ENCODE results near the gene TMEM229A.
"Not testable (repeated sequence)": the region's sequence is repeated elsewhere in the genome, so short reads cannot be mapped to it uniquely, and the experiment has no call there.

Gene TMEM229A

DNA sequence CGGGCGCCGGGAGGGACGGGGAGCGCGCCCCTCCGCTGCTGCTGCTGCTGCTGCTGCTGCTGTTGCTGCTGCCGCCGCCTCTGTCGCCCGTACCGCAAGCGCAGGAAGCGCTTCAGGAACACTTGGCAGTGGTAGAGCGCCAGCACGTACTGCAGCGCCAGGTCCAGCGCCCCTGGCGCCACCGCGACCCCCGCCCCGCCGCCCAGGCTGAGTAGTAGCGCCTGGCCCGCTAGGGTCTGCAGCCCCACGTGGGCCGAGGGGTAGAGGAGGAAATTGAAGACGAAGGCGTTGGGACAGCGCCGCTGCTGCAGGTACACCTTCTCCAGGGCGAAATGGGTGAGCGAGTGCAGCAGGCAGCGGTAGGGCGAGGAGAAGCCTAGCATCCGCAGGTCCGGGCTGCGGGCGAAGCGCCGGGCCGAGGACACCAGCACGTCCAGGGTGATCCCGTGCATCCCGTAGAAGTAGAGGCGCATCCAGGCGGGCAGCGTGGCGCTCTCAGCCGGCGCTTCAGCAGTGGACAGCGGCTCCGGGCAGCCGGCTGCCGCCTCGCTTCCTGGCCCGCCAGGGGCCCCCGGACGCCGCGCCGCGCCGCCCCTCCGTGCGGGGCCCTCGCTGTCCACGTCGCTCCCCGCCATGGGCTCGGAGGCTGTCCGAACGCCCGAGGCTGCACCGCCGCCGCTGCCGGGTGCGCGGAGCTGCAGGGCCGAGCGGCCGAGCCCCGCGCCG is at the start of gene TMEM229A:
TMEM229A (minus strand) TSS at position 699 of the 726 bp plus-strand sequence; CDS start at position 635, 64 bp downstream.
- peak; percentile 88 for DNase-seq

DNA sequence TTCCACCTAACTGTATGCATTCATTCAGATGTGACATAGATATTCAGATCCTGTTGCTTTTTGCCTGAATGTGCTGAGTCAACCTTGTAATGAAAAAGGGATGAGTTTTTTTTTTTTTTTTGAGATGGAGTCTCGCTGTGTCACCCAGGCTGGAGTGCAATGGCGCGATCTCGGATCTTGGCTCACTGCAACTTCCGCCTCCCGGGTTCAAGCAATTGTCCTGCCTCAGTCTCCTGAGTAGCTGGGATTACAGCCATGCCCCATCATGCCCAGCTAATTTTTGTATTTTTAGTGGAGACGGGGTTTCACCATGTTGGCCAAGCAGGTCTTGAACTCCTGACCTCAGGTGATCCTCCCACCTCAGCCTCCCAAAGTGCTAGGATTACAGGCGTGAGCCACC is 49.4 kb upstream of the TMEM229A start:
- DNase-seq, result not testable (repeated sequence)

DNA sequence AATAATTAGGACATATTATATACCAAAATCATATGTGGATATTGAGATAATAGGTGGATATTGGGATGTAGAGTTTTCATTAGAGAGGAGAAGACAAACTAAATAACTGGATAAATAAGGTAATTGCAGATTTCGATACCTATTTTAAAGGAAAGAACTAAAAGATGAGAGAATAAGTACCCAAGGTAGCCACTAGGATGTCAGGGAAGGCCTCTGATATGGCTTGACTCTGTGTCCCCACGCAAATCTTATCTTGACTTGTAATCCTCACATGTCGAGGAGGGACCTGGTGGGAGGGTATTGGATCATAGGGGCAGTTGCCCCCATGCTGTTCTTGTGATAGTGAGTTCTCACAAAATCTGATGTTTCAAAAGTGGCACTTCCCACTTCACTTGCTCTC is 44.7 kb upstream of the TMEM229A start:
- no peak for DNase-seq

DNA sequence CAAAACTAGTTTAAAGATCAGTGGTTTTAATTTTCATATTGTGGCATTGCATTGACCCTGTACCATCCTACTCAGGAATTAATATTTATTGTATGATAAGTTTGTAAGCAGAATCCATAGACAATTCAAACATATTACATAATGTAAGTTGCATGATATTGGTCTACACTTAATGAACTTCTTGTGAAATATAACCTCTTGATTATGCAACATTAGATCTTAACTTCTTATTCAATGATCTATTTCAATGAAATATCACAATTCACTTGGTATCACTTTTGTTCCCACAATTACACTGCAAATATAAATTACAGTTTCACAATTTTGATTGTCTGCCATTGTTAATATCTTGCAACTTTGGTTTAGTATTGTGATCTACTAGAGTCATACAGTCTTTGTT is 44.0 kb upstream of the TMEM229A start:
- no peak for DNase-seq

DNA sequence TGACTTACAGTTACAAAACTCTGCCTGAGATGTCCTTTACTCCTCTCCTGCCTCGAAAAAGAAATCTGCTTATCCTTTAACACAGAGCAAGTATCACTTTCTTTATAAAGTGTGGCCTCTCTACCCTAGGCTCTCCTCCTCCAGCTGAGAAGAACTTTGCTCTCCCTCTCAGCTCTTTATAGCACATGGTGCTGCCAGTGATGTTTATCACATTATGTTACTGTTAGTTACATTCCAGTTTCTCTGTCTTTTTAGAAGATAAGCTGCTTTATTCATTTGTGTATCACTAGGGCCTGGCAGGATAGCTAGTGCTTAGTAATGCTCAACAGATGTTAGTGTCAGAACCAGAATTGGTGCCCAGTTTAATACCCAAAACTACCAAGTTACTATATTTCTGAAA is 41.1 kb upstream of the TMEM229A start:
- no peak for DNase-seq

DNA sequence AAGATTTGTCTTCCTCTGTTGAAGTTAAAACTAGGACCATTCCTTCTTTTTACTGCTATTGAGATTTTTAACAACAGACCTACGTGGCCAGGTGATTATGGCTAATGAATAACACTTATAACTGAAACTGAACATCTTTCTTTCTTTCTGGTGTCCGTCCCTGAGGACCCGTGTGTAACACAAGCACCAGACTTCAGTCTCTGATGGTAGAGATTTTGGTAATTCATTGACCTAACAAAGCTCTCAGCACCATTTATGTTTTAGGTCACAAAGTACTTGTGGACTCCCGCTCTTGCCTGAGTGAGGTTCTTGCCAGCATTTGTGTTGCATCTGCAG is 40.4 kb upstream of the TMEM229A start:
- DNase-seq, result no peak

DNA sequence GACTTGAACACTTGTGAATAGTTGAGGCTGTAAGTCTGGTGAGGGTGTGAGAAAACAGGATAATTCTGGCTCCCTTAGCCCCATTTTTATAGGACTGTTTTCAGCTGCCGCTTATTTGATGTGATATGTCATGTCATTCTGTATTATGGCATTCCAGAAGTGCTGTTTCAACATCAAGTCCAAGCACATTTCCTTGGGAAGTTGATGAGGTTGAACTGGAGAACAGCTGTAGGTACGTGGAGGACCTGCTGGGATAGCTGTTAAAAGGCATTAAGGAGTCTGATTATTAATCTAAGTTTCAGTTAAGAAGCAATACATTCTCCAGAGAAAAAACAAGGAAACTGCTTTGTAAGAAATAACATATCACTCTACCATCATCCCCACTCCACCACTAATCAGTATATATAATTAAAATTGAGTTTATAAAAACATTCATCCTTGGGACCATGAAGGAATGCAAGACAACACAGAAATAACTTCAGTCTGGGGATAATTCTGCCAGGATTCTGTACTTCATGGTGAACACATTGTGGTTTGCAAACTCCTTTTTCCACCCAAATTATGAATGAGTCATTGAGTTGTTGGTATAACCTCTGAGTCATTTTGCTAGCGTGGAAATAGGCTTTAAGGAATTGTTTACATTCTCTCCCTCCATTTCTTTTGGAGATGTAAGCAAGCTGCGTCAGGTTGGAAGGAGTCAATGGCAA is 39.9 kb upstream of the TMEM229A start:
- DNase-seq, result no peak

DNA sequence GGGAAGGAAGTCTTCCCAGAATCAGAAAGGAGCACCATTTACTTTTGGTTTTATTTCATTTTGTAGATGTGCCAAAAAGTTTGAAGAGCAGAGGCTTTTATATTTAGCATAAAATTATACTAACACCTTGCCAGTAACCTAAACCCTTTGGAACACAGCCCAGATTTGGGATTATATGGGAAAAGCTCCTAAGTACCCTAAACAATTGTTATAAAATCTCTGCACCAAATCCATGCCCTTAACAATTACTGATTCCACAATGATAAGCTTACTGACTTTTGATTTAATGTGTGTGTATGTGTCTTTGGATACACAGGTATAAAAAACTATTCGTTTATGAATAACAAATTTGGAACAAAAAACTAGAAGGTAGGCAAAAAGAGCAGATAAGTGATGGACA is 39.0 kb upstream of the TMEM229A start:
- DNase-seq, result no peak

DNA sequence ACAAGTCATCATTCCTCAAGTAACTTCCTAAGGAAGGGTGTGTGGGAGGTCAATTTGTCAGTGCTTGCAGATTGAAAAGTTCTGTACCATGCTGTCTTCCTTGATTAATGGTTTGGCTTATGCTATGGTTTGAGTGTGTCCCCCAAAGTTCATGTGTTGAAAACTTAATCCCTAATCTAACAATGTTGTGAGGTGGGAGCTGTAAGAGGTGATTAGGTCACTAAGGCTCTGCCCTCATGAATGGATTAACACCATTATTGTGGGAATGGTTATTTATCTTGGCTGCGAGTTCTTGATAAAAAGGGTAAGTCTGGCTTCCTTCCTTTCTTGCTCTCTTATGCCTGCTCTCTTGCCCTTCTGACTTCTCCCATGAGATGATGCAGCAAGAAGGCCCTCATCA is 29.3 kb upstream of the TMEM229A start:
- DNase-seq, result no peak

DNA sequence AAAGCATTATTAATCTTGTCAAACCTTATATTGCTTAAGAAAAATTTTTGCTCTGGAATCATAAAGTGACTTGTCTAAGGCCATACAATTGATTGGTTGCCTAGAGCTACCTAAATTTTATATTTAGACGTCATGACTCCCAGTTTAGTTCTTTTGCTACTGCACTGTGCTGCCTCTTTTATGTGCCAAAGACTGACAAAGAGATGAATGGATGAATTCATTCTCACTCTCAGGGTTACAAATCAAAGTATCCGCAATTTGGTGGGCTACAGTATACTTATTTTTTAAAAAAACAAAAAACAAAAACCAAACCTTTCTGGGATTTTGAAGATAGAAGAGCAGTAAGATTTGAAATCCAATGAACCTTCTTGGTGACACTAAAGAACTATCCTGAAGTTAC is 27.7 kb upstream of the TMEM229A start:
- no peak for DNase-seq

DNA sequence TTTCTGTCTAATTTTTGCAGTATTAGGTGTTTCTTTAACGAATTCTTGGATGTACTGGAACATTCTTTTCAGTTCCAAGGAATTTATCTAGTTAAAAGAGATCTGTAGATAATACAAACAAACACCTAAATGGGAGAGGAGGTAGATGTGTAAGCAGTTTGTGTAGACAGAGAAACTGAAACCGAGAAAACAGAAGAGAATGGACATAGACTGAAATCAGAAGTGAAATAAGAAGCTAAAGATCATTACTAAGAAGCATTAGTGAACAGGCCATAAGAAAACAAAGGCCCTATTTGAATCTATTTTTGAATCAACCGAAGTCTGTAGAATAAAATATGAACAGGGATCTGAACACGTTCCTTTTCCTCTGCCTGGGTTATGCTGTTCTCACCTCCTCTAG is 26.5 kb upstream of the TMEM229A start:
- no peak for DNase-seq

DNA sequence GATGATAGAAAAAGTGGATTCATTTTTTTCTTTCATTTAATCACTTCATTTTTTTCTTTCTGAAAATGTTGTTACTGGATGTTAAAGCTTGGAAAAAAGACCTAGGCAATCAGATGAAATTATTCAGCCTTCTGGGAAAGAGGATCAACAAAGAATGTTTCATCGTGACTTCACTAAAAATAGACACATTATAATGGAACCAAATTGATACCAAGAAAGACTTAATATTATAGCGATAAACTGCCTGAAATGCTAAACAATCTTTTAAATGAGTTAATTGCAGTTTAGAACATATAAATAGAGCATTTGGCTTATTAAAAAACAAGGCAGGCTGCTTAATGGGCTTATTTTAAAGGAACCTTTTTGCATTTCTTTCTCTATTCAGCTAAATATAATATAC is 25.6 kb upstream of the TMEM229A start:
- no peak for DNase-seq

DNA sequence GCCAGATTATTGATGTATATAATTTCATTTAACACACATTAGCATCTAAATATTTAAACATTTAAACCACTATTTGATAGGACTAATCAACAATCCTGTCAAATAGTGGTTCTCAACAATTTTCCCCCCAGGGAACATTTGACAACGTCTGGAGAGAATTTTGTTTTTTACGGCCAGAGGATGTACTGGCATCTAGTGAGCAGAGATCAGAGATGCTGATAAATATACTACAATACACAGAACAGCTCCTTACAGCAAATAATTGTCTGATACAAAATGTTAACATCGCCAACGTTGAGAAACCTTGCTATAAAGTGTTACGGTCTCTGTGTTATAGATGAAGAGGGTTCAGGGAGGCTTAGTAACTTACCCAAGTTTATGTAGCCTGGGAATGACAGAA is 25.0 kb upstream of the TMEM229A start:
- DNase-seq, result no peak

DNA sequence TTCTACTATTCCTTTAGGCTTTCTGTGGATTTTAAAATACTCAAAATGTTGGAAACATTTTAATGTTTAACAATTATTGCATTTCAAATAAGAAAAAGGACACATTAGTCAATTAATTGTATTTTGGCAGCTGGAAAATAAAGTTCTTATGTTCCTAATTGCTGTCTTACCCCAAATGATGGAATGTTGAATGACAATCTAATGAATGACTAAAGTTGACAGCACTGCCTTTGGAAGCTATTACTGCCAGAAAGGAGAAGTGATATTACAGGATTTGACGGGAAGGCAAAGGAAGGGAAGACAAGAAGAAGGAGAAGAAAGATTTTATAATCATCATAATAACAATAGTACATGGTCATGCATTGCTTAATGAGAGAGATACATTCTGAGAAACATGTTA is 23.4 kb upstream of the TMEM229A start:
- no peak for DNase-seq

DNA sequence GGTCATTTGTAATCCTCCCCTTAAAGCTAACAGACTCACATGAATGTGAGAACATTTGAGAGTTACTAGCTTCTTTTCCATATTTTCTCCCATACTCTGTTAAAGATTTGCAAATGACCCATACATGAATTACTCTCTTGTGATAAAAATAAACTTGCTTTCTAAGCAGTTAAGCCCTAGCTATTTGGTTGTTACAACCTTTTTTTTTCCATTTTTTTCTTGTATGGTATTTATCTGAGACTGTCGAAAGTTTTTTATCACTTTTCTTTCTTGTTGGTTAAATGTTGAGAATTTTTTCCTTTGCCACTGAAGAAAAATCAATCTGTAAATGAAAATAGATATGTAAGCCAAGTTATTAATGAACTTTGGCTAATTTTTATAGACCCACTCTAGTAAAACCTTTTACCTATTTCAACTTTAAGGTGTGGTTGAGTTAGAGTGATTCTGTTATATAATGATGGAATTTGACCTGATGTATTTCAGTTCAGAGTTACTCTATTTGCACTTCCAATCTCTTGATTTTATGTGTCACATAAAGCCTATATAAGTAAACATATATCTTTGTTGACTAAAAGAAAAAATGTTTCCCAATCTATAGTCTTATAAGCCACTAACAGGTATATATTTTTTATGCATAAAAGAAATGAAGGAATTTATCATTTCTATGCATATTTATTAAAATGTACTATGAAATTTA is 19.0 kb upstream of the TMEM229A start:
- no peak for DNase-seq

DNA sequence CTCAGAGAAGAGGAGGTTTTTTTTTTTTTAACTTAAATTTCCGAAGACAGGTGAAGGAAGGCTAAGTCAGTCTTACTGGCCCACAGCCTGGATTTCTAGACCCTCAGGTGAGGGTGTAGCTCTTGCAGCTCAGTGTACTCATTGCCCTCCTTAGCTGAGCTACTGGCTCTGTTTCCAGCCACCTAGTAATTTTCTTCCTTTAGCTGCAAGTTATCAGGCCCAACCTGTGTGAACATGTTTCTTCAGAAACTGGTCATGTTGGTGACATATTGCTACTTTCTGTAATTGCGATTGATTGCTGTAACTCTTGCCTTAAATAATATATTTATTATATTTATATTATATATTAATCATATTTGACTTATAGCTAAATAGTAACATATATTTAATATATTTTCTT is 10.0 kb upstream of the TMEM229A start:
- DNase-seq, result no peak

DNA sequence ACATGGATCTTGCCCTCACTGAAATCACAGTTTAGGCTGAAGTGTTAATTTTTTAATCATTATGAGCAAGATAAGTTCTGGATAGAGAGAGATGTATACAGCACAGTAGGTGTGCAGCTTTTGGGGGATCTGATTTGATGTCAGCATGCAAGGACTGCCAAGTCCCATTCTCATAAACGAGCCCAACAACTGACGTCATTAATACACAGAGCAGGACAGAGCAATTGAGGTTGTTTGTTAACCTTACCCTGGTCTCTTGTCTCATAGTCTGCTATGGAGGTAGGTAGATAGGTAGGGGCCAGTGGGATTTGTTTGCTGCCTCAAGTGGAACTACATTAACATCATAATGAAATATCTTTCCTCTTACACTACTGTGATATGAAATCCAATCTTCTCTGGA is 8.6 kb upstream of the TMEM229A start:
- no peak for DNase-seq

DNA sequence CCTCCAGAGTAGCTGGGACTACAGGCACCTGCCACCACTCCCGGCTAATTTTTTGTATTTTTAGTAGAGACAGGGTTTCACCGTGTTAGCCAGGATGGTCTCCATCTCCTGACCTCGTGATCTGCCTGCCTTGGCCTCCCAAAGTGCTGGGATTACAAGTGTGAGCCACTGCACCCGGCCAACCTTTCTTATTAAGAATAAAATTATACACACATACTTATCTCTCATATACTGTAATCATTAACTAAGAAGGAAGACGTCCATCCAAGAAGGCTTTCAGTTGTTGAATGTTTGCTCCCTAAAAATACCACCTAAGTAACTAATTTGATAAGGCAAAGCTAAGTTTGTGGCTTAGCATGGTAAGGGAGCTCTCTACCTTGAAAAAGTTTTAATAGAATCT is 5.0 kb upstream of the TMEM229A start:
- DNase-seq, result not testable (repeated sequence)

DNA sequence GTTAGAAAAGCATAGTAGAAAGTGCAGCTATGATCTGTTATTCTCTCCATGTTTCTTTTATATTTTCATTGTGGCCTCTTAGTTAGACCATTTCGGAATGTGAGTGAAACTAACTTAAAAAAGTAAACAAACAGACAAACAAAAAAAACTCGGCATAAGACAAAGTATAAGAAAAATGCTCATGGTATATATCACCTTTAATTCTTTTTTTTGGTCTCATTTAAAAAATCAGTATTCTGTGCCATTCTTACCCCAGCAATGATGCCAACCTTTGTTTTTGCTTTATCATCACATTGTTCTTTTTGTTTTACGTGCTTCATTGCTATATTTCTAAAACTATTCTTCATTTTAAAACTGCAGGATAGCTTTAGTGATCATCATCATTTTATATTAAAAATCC is 2.8 kb upstream of the TMEM229A start:
- no peak for DNase-seq

DNA sequence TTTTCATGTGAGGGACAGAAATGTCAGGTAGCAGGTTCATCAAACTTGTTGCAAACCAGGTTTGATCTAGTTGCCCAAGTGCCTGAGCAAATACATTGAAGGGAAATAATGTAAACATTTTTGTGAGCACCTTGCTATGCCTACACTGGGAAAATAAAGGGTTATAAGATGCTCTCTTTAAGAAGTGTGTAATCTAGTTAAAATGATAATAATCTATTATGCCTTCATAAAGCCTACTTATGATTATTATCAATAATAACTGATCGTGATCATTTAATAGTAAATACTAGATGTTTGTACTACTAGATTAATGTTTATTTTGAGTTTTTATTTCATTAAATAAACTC is 1.9 kb upstream of the TMEM229A start:
- DNase-seq, result no peak

DNA sequence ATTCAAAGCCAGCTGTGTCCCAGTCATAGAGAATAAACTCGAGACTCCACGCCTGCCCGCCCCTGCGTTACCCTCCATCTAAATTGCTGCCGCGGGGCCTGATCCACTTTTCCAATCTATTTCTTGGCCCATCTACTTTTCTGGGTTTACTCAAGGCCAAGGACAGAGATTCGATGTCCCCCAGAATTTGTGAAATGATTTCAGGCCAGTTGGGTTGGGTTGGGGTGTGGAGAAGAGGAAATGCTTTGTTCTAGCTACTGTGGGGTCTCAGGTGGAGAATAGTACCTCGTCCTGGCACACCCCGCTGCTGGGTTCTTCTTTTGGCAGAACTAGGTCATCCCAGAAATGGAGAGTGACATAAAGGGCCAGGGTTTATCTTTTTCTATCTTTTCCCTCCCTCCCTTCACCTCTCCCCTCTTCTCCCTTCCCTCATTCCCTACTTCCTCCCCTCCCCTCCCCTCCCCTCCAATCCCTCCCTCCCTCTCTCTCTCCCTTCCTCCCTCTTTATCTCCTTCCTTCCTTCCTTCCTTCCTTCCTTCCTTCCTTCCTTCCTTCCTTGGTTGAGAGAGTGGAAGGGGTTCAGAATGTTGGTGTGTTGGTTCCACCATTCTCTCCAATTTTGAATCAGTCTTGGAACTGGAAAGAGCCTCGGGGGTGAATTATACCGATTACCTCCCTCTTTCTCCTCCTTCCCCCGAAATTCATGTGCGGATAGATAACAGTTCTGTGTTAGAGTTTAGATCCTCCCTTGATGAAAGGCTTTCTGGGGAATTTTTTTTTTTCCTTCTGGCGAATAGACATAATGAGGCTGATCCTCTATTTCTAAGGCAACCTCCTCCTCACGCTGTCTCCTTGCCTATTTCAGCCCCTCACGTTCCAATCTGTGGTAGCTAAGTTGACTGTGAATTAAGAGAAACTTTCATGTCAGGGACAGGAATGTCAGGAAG is 1.2 kb upstream of the TMEM229A start:
- no peak for DNase-seq

DNA sequence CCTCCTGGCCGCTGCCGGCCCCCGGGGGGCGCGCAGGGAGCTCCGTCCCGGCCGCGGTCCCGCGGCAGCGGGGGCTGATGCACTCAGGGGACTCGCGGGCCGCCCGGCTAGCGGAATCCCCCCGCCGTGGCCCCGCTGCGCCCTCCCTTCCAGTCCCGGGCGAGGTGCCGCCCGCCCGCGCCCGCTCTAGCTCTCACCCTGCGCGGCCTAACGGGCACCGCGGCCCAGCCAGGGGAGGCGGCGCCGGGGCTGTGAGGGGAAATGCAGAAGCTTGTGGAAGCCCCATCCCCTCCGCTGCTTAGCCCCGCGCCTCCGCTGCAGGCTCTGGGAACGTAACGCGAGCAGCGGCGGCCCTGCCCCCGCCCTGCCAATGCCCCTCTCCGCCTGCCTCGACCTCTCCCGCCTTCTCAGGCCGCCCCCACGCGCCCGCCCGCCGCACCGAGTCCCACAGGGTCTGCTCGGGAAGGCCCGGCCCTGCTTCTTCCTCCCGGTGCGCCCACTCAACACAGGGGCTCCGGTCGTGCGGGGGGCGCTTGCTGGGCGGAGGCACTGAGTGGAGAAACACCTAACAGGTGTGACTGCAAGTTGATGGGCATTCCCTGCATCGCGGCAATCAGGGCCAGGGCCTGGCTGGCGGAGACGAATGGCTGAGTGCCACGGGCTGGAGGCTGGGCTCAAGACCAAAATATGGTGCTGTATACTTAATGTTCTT is 384 bp upstream of the TMEM229A start:
- peak; percentile 77 for DNase-seq

DNA sequence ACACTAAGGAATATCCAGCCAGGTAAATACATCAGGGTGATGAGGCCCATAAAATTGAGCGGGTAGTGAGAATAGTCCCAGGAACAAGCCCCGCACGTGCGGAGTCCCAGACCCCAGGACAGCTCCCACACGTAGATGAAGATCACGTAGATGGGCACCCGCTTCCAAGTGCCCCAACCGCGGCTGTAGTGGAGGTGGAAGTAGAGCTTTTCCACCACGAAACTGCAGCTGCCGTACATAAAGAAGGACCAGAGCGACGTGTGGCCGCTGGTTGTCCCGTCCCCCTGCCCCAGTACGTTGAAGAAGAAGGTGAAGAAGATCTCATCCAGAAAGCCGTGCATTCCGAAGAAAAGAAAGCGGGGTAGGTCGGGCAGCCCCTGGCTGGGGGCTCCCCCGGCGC is 948 bp downstream of the TMEM229A start:
- DNase-seq, result peak; percentile 58
